Lung (tissue), 16 donors: ENCODE results near the gene LMO1. TPM values are rescaled to one million over a fixed set of nuclear protein-coding genes. Genes with fewer than 3 reads are reported as not detected.

Source experiments
- ATAC-seq: fragments of 200-7000 bp; cut with Tn5 transposase; one replicate; pipeline ENCODE4 v1.9.1; 2020; ENCODE audit warnings: moderate number of reproducible peaks; ENCODE audit not compliant: insufficient read depth, low FRiP score
- DNase-seq, 3 donors: peaks; one replicate each; pipeline ENCODE4 v3.0.0-alpha.2; 2013 to 2017
- H3K27ac ChIP-seq, 2 donors: one replicate each; pipeline ENCODE4 v1.5.1; 2013; ENCODE audit warnings: mild to moderate bottlenecking in 2 of 2, moderate library complexity in 2 of 2, control low read depth in 1 of 2, inconsistent platforms in 1 of 2, low read depth in 1 of 2, low read length in 1 of 2
- H3K27me3 ChIP-seq, 3 donors: one replicate each; pipeline ENCODE4 v1.5.1; 2013; ENCODE audit warnings: low read length in 2 of 3; ENCODE audit not compliant: control insufficient read depth in 3 of 3, insufficient read depth in 3 of 3
- H3K36me3 ChIP-seq, 4 donors: one replicate each; pipeline ENCODE4 v1.5.1; 2013; ENCODE audit warnings: low read length in 4 of 4, mild to moderate bottlenecking in 1 of 4, moderate library complexity in 1 of 4; ENCODE audit not compliant: control insufficient read depth in 4 of 4, insufficient read depth in 4 of 4
- H3K4me1 ChIP-seq, 5 donors: one replicate each; pipeline ENCODE4 v1.5.1; 2013; ENCODE audit warnings: low read length in 5 of 5, mild to moderate bottlenecking in 2 of 5, moderate library complexity in 1 of 5; ENCODE audit not compliant: control insufficient read depth in 5 of 5, insufficient read depth in 5 of 5
- H3K4me3 ChIP-seq: one replicate; pipeline ENCODE4 v1.5.1; 2013; ENCODE audit warnings: mild to moderate bottlenecking, control low read depth, moderate library complexity
- H3K9ac ChIP-seq, 2 donors: one replicate each; pipeline ENCODE4 v1.5.1; 2013; ENCODE audit warnings: low read length in 2 of 2, control low read depth in 1 of 2; ENCODE audit not compliant: insufficient read depth in 1 of 2
- H3K9me3 ChIP-seq, 4 donors: one replicate each; pipeline ENCODE4 v1.5.1; 2013; ENCODE audit warnings: low read length in 3 of 4, mild to moderate bottlenecking in 1 of 4, moderate library complexity in 1 of 4; ENCODE audit not compliant: control insufficient read depth in 4 of 4, insufficient read depth in 3 of 4
- CTCF ChIP-seq: IDR thresholded peaks from 2 replicates; pipeline ENCODE4 v1.5.1; 2012; ENCODE audit warnings: mild to moderate bottlenecking; ENCODE audit errors: control extremely low read depth, extremely low read depth
- WGBS, 2 donors: extraction: QIAGEN DNeasy Blood & Tissue Kit; methylation state at CpG; one replicate each; pipeline ENCODE4 v1.1.7; 2013; 5-methylcytosine and 5-hydroxymethylcytosine counted together
- long read RNA-seq, 5 donors: transcript quantifications; one replicate each; lab custom pipeline, GENCODE V29; 2026
- polyA plus RNA-seq, 2 donors: library from polyadenylated mRNA; stranded (reverse); fragments of 200-250 nt; gene quantifications; one replicate each; pipeline ENCODE4 v1.2.1, GENCODE V29; 2013
- total RNA-seq, 2 donors: library from RNA; depleted of rRNA in 1 of 2; stranded (reverse); fragments of >200 nt in 1 of 2; gene quantifications; one replicate each; pipeline ENCODE4 v1.2.1, GENCODE V29; 2014 to 2021
- donor health status: control.
- donor health status: control.
- donor health status: Bipolar disorder and iron deficiency.
- donor health status: healthy.
- donor health status: DM: yes; HTN: yes; CAD: no.

The LMO1 gene
- under 1 TPM; 0.26 to 0.34 TPM for total RNA-seq
- not detected for polyA plus RNA-seq
- long read RNA-seq, donor 1: 0 reads
- long read RNA-seq, donor 2: 0 reads
- long read RNA-seq, donor 3: 0 reads
- long read RNA-seq, donor 4: 0 reads
- long read RNA-seq, donor 5: 0 reads

GRCh38 chr11:8263769-8264410 is at the start of gene LMO1:
TSS of gene LMO1 (minus strand) at chr11:8263878. CDS start at chr11:8263362, 516 bp downstream.
- WGBS, 2 donors: 3 to 7% methylated on average over 22 of the region's 22 CpGs
- Histone ChIP-seq H3K27ac (no peak within 1 kb of the TSS), H3K4me3 (no peak within 1 kb of the TSS), H3K4me1 (peaks cover 0 to 20% (median 4%) of the 10 kb centered on the region in 5 donors), H3K9me3 (no peaks in the 10 kb centered on the region), H3K36me3 (no peaks in the 10 kb centered on the region), H3K9ac (no peak within 1 kb of the TSS), H3K27me3 (peaks cover 36 to 65% (median 60%) of the 10 kb centered on the region in 3 donors)
- peak; percentile 43 for TF ChIP-seq CTCF
- DNase-seq (peak; percentile 82 to 86 (median 82)), ATAC-seq (peak; percentile 78)

- Histone ChIP-seq H3K9me3 (no peaks in the 10 kb centered on the region), H3K27me3 (no peaks in the 10 kb centered on the region), H3K4me1 (peaks cover 0 to 14% (median 0%) of the 10 kb centered on the region in 5 donors), H3K27ac (no peak overlapping the region), H3K9ac (no peak overlapping the region), H3K36me3 (no peaks in the 10 kb centered on the region), H3K4me3 (no peak overlapping the region)
- WGBS, 2 donors: 86% methylated on average over 10 of the region's 10 CpGs
- no peak for TF ChIP-seq CTCF
- ATAC-seq: no peak
- no peak for DNase-seq
Observed at GRCh38 chr11:8312986-8313385, 49.3 kb upstream of the LMO1 start.

- Histone ChIP-seq H3K4me1 (peaks cover 0 to 12% (median 0%) of the 10 kb centered on the region in 5 donors), H3K27me3 (no peaks in the 10 kb centered on the region), H3K4me3 (no peak overlapping the region), H3K9me3 (no peaks in the 10 kb centered on the region), H3K36me3 (no peaks in the 10 kb centered on the region), H3K27ac (no peak overlapping the region), H3K9ac (no peak overlapping the region)
- no peak for DNase-seq
- no peak for ATAC-seq
- TF ChIP-seq CTCF: no peak
- 75 to 76% methylated on average over 10 of the region's 10 CpGs for WGBS, 2 donors
Observed at GRCh38 chr11:8311366-8311765, 47.7 kb upstream of the LMO1 start.
